ENCODE data around the gene ATP2C2. TPM values are rescaled to one million over a fixed set of nuclear protein-coding genes. Genes with fewer than 3 reads are reported as not detected.

The ATP2C2 gene
- total RNA-seq, 1 experiment from 2014 or later = not detected

DNA sequence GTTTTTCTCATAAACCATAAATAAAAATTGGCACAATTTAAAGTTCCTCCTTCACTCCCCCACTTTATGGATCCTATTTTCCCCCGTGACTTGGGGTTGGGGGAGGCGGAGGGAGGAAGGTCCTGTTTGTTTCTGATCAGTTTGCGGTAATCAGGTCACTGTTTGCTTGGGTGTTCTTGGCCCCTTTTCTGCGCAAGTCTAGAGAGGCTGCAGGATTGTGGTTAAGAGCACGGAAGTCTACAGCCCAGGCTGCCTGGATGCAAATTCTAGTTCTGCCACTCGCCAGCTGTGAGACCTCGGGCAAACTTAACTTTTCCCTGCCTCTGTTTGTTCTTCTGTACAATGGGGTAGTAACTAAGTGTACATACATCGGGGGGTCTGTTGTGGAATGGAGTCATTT, 12.1 kb downstream of the ATP2C2 start:
- Mint-ChIP-seq H3K4me3 (ENCODE audit: unreplicated experiment) (no peak overlapping the region), H3K36me3 (ENCODE audit: insufficient read depth, unreplicated experiment) (no peaks in the 10 kb centered on the region), H3K4me1 (ENCODE audit: insufficient read depth, unreplicated experiment) (no peaks in the 10 kb centered on the region), H3K27ac (ENCODE audit: low read depth, unreplicated experiment) (no peak overlapping the region), H3K9me3 (ENCODE audit: unreplicated experiment) (no peaks in the 10 kb centered on the region), H3K27me3 (ENCODE audit: insufficient read depth, unreplicated experiment) (peaks cover 22% of the 10 kb centered on the region)
- POLR2A ChIA-PET = no interaction called here
- intact Hi-C loops (cut with micrococcal nuclease) = no loop called here
- CTCF ChIA-PET = no interaction called here
- no TSS peak for BruUV-seq (replicated peaks)
- TF ChIP-seq, protein P1, sequence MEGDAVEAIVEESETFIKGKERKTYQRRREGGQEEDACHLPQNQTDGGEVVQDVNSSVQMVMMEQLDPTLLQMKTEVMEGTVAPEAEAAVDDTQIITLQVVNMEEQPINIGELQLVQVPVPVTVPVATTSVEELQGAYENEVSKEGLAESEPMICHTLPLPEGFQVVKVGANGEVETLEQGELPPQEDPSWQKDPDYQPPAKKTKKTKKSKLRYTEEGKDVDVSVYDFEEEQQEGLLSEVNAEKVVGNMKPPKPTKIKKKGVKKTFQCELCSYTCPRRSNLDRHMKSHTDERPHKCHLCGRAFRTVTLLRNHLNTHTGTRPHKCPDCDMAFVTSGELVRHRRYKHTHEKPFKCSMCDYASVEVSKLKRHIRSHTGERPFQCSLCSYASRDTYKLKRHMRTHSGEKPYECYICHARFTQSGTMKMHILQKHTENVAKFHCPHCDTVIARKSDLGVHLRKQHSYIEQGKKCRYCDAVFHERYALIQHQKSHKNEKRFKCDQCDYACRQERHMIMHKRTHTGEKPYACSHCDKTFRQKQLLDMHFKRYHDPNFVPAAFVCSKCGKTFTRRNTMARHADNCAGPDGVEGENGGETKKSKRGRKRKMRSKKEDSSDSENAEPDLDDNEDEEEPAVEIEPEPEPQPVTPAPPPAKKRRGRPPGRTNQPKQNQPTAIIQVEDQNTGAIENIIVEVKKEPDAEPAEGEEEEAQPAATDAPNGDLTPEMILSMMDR (IDR thresholded peaks at IDR 0.05; ENCODE audit: unreplicated experiment) = no peak
- DNase-seq (ENCODE audit: unreplicated experiment) = no peak

DNA sequence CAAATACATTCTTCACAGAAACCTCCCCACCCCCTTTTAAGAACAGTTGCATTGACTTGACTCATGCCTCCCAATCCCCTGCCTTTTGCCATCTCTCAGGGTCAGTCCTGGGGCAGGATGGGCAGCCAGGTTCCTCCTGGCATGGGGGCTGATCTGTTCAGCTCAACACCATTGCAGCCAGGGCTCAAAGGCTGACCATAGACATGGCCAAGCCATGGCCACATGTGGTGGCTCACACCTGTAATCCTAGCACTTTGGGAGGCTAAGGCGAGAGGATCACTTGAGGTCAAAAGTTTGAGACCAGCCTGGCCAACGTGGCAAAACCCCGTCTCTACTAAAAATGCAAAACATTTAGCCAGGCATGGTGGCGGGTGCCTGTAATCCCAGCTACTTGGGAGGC, 14.1 kb downstream of the ATP2C2 start:
- CTCF ChIA-PET = interaction anchor here (0.7 kb wide), 1 partner anchor 409 kb away, joined by 6 read pairs; no protein-coding TSS in a partner anchor
- intact Hi-C loops (cut with micrococcal nuclease) = no loop called here
- POLR2A ChIA-PET = no interaction called here

DNA sequence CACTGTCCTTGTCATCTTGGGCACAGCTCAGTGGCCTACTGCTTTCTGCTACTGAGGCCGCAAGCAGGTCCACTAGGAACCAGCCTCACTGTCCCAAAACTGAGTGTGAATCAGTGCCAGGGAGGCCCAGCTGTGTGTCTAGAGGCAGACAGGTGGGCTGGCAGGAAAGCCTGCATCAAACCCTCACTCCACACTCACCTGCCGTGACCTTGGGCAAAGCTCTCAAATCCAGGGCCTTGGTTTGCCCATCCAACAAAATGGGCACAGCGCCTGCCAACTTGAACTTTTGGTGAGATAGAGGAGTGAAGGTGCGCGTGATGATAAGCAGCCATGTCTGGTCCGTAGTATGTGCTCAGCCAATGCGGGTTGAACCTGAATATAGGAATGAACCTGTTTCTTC, 14.8 kb downstream of the ATP2C2 start:
- Mint-ChIP-seq H3K4me3 (ENCODE audit: unreplicated experiment) (no peak overlapping the region), H3K9me3 (ENCODE audit: unreplicated experiment) (no peaks in the 10 kb centered on the region)
- no TSS peak for BruUV-seq (replicated peaks)

More for the DNA sequence above, 14.1 kb downstream of the ATP2C2 start:
- DNase-seq (ENCODE audit: unreplicated experiment) = no peak
- H3K4me1 Mint-ChIP-seq (ENCODE audit: insufficient read depth, unreplicated experiment) = no peaks in the 10 kb centered on the region
- peaks cover 2% of the 10 kb centered on the region for H3K27me3 Mint-ChIP-seq (ENCODE audit: insufficient read depth, unreplicated experiment)
- no peak overlapping the region for H3K27ac Mint-ChIP-seq (ENCODE audit: low read depth, unreplicated experiment)
- no TSS peak for BruUV-seq (replicated peaks)
- no peaks in the 10 kb centered on the region for H3K36me3 Mint-ChIP-seq (ENCODE audit: insufficient read depth, unreplicated experiment)
- TF ChIP-seq, protein P1 (IDR thresholded peaks at IDR 0.05; ENCODE audit: unreplicated experiment) = no peak
- H3K9me3 Mint-ChIP-seq (ENCODE audit: unreplicated experiment) = no peaks in the 10 kb centered on the region
- no peak overlapping the region for H3K4me3 Mint-ChIP-seq (ENCODE audit: unreplicated experiment)

DNA sequence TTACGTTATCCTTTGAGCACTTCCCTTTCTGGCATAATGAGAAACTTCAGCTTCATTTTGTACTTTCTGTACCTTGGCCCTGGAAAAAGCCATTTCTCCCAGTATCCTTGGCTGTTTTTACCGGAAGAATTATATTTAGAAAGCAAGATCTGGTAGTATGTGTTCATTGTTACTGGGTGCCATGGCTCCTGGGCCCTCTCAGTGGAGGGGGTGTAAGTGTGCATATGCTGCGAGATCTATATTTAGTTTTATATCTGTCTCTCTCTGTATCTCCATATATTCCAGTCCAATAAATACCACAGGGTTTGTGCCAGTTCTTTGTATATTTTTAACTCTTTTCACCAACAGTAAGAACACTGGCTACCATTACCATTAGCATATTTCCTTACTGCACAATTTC, 17.7 kb downstream of the ATP2C2 start:
- DNase-seq (ENCODE audit: unreplicated experiment) = no peak
- CTCF ChIA-PET = no interaction called here
- POLR2A ChIA-PET = no interaction called here
- intact Hi-C loops (cut with micrococcal nuclease) = no loop called here
- no TSS peak for BruUV-seq (replicated peaks)
- TF ChIP-seq, protein P1 (IDR thresholded peaks at IDR 0.05; ENCODE audit: unreplicated experiment) = no peak
- Mint-ChIP-seq H3K36me3 (ENCODE audit: insufficient read depth, unreplicated experiment) (no peaks in the 10 kb centered on the region), H3K4me1 (ENCODE audit: insufficient read depth, unreplicated experiment) (no peaks in the 10 kb centered on the region), H3K9me3 (ENCODE audit: unreplicated experiment) (no peaks in the 10 kb centered on the region), H3K4me3 (ENCODE audit: unreplicated experiment) (no peak overlapping the region), H3K27ac (ENCODE audit: low read depth, unreplicated experiment) (no peak overlapping the region), H3K27me3 (ENCODE audit: insufficient read depth, unreplicated experiment) (no peaks in the 10 kb centered on the region)

More for the DNA sequence above, 14.8 kb downstream of the ATP2C2 start:
- POLR2A ChIA-PET = no interaction called here
- intact Hi-C loops (cut with micrococcal nuclease) = no loop called here
- no peaks in the 10 kb centered on the region for H3K27me3 Mint-ChIP-seq (ENCODE audit: insufficient read depth, unreplicated experiment)
- no peak overlapping the region for H3K27ac Mint-ChIP-seq (ENCODE audit: low read depth, unreplicated experiment)
- H3K36me3 Mint-ChIP-seq (ENCODE audit: insufficient read depth, unreplicated experiment) = no peaks in the 10 kb centered on the region
- TF ChIP-seq, protein P1 (IDR thresholded peaks at IDR 0.05; ENCODE audit: unreplicated experiment) = no peak
- CTCF ChIA-PET = interaction anchor here (0.7 kb wide), 1 partner anchor 409 kb away, joined by 6 read pairs; no protein-coding TSS in a partner anchor
- no peak for DNase-seq (ENCODE audit: unreplicated experiment)
- H3K4me1 Mint-ChIP-seq (ENCODE audit: insufficient read depth, unreplicated experiment) = no peaks in the 10 kb centered on the region

All from MCF 10A (cell line).